Measurements from ENCODE around the gene CDC34.

- no peak for TF ChIP-seq CTCF (IDR thresholded peaks at IDR 0.05)
- TF ChIP-seq POLR2A (IDR thresholded peaks at IDR 0.05) = no peak
Observed at GRCh38 chr19:533364-534058, 2.0 kb downstream of the CDC34 start.

Measured in tibial nerve (tissue), 3 donors.